Activated T-cell treated with anti-CD3 and anti-CD28 coated beads, Interleukin-2, amount 50 U/mL, for 72 hours (primary cell): ENCODE measurements around the gene USP51. TPM values are rescaled to one million over a fixed set of nuclear protein-coding genes. Genes with fewer than 3 reads are reported as not detected.
"Not testable (repeated sequence)": the region's sequence is repeated elsewhere in the genome, so short reads cannot be mapped to it uniquely, and the experiment has no call there.

Experiments
- ATAC-seq, 2 donors: fragments of 150-1000 bp; cut with Tn5 transposase; replicated peaks in 1 of 2; 2 replicates each; pipeline ENCODE4 v1.10.0; 2021; ENCODE audit warnings: moderate library complexity in 2 of 2, mild to moderate bottlenecking in 1 of 2
- DNase-seq, 2 donors: peaks; one replicate each; pipeline ENCODE4 v3.0.0; 2021 to 2022; ENCODE audit warnings: mixed read lengths in 1 of 2
- H3K27ac Mint-ChIP-seq: one replicate; pipeline ENCODE4 v1.8.0; 2022; ENCODE audit warnings: mild to moderate bottlenecking, moderate library complexity, mixed read lengths
- H3K27me3 Mint-ChIP-seq: one replicate; pipeline ENCODE4 v1.8.0; 2022; ENCODE audit warnings: low read depth, mixed read lengths
- H3K36me3 Mint-ChIP-seq, 2 donors: one replicate each; pipeline ENCODE4 v1.8.0; 2022; ENCODE audit warnings: mixed read lengths in 2 of 2, mild to moderate bottlenecking in 1 of 2; ENCODE audit not compliant: insufficient read depth in 2 of 2
- H3K4me1 Mint-ChIP-seq: one replicate; pipeline ENCODE4 v1.8.0; 2022; ENCODE audit warnings: low read depth, mixed read lengths
- H3K4me3 Mint-ChIP-seq, 2 donors: one replicate each; pipeline ENCODE4 v1.8.0; 2022; ENCODE audit warnings: mild to moderate bottlenecking in 2 of 2, mixed read lengths in 2 of 2, moderate library complexity in 2 of 2
- H3K9me3 Mint-ChIP-seq, 2 donors: one replicate each; pipeline ENCODE4 v1.8.0; 2022; ENCODE audit warnings: mixed read lengths in 2 of 2
- total RNA-seq, 2 donors: library from RNA; stranded (reverse); gene quantifications; one replicate each; pipeline ENCODE4 v1.2.3, GENCODE V29; 2022

The USP51 gene
- total RNA-seq, 2 donors from 2014 or later, result 2.2 to 2.7 TPM

GRCh38 chrX:55488593-55489313 is 895 bp downstream of the USP51 start:
- Mint-ChIP-seq H3K27me3 (no peaks in the 10 kb centered on the region), H3K36me3 (peaks cover 0 to 2% of the 10 kb centered on the region in 2 donors), H3K9me3 (no peaks in the 10 kb centered on the region), H3K4me1 (peaks cover 5% of the 10 kb centered on the region), H3K4me3 (peak overlapping the region; percentile 94 to 96), H3K27ac (peak overlapping the region; percentile 88)
- DNase-seq (peak; percentile 60 to 69), ATAC-seq (peak; percentile 78 to 82)

GRCh38 chrX:55488006-55488592 is 1.5 kb downstream of the USP51 start:
- no peak for DNase-seq
- Mint-ChIP-seq H3K4me3 (peak overlapping the region; percentile 79 to 83), H3K27ac (no peak overlapping the region), H3K36me3 (peaks cover 0 to 2% of the 10 kb centered on the region in 2 donors), H3K4me1 (peaks cover 5% of the 10 kb centered on the region), H3K9me3 (no peaks in the 10 kb centered on the region), H3K27me3 (no peaks in the 10 kb centered on the region)
- ATAC-seq, result peak in 1 of 2 donors; percentile 8

DNA sequence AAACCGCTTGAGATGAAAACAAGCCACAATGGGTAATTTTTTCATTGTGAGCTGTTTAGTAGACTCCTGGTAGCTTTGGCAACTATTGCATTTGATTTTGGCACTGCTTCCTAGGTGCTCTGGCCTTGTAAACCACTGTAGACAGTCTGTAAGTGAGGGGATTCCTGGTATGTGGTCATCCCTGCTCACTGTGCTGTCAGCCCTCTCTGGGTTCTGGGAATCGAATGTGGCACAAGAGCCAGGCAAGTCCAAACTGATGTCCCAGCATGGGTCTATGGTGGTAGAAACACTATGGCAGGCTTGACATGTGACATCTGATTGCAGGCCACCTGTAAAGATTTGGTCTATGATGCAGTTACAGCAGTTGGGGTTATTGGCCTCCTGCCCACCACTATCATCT is 2.5 kb downstream of the USP51 start:
- H3K27ac Mint-ChIP-seq, result no peak overlapping the region
- ATAC-seq, result no peak
- peaks cover 5% of the 10 kb centered on the region for H3K4me1 Mint-ChIP-seq
- DNase-seq, result no peak
- no peaks in the 10 kb centered on the region for H3K9me3 Mint-ChIP-seq
- peaks cover 0 to 2% of the 10 kb centered on the region in 2 donors for H3K36me3 Mint-ChIP-seq
- H3K27me3 Mint-ChIP-seq, result peaks cover 1% of the 10 kb centered on the region
- peak overlapping the region in 1 of 2 donors; percentile 83 for H3K4me3 Mint-ChIP-seq

DNA sequence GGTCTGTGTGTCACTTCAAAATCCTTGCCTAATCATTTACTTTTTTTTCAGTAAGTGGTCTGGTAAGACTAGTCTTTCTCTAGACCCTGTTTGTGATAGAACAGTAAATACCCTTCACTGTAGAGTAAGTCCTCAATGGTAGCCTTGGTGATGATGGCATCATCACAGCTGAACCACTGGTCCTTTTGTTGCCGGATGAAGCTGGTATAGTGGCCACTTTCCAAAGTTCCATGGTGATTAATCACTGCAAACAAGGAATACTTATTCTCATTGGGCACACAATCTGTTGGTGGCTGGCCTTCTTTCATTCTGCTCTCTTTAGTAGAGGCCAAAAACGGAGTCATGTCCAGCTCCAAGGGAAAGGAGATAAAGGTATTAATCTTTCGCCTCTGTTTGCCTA is 2.9 kb downstream of the USP51 start:
- Mint-ChIP-seq H3K36me3 (peaks cover 0 to 2% of the 10 kb centered on the region in 2 donors), H3K27ac (no peak overlapping the region), H3K4me3 (no peak overlapping the region), H3K4me1 (peaks cover 5% of the 10 kb centered on the region), H3K9me3 (no peaks in the 10 kb centered on the region), H3K27me3 (peaks cover 6% of the 10 kb centered on the region)
- ATAC-seq (no peak), DNase-seq (no peak)

DNA sequence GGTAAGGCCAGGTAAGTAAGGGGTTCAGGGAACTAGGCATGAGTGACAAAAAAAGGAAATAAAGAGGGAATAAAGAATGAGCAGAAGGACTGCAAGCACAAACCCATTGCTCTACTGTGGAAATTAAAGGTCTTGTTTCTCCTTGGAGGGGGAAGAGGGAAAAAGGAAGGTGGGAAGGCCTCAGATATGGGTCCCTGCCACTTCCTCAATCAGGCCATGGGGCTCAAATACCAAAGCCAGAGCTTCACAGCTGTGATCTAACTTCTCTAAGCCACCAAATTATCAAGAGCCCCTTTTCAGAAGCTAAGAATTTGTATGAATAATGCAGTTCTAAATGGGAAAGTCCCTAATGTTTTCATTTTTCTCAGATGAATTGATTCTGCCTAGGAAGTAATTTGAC is 4.7 kb downstream of the USP51 start:
- H3K4me1 Mint-ChIP-seq, result peaks cover 5% of the 10 kb centered on the region
- H3K9me3 Mint-ChIP-seq, result no peaks in the 10 kb centered on the region
- ATAC-seq, result no peak
- no peak for DNase-seq
- H3K4me3 Mint-ChIP-seq, result no peak overlapping the region
- H3K27ac Mint-ChIP-seq, result no peak overlapping the region
- peaks cover 0 to 2% of the 10 kb centered on the region in 2 donors for H3K36me3 Mint-ChIP-seq
- H3K27me3 Mint-ChIP-seq, result peaks cover 6% of the 10 kb centered on the region

DNA sequence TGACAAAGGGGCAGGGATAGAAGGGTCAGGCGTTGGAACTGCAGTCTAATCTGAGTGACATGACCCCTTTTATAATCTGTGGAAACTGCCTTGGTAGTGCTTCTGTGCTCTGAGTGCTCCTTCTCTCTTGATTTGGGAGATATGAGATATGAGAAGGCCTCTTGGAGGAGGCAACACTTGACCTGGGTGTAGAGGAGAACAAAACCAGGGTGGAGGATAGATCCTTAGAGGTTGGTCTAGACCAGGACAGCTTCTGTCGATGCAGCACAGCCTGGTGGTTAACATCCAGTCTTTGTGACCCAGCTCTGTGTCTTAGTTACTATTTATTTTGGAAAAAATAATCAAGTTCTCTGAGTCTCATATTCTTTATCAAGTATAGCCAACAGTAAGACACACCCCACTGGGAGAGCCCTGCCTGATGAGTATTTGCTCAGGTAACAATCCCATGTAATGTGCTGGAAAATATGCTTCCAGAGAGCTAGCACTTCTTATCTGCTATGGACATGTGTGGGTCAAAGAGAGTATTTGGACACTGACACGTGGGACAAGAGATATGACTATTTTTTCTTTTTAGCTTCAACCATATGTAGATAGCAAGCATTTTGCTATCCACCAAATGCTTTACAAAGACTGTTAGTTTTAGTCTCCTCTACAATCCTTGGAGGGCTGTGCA is 9.1 kb downstream of the USP51 start:
- H3K4me1 Mint-ChIP-seq, result no peaks in the 10 kb centered on the region
- H3K4me3 Mint-ChIP-seq, result no peak overlapping the region
- H3K27me3 Mint-ChIP-seq, result peaks cover 6% of the 10 kb centered on the region
- H3K36me3 Mint-ChIP-seq, result no peaks in the 10 kb centered on the region
- no peaks in the 10 kb centered on the region for H3K9me3 Mint-ChIP-seq
- H3K27ac Mint-ChIP-seq, result no peak overlapping the region
- ATAC-seq (no peak), DNase-seq (no peak)

DNA sequence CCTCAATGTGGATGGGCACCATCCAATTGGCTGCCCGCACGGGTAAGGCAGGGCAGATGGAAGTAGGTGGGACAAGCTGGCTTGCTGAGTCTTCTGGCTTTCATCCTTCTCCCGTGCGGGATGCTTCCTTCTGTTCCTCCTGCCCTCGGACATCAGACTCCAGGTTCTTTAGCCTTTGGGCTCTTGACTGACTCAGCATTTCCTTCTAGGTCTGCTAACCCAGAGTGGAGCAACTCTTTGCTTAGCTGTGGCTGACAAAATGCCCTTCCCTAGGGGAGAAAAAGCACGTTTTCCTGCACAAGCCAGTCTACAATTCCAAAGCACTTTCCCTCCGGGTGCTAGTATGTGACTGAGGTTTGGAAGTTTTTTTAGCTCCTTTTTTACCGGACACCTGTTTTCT is 9.7 kb downstream of the USP51 start:
- not testable (repeated sequence) for H3K27me3 Mint-ChIP-seq, H3K9me3 Mint-ChIP-seq, DNase-seq, H3K4me3 Mint-ChIP-seq, H3K27ac Mint-ChIP-seq, H3K4me1 Mint-ChIP-seq, H3K36me3 Mint-ChIP-seq, ATAC-seq

DNA sequence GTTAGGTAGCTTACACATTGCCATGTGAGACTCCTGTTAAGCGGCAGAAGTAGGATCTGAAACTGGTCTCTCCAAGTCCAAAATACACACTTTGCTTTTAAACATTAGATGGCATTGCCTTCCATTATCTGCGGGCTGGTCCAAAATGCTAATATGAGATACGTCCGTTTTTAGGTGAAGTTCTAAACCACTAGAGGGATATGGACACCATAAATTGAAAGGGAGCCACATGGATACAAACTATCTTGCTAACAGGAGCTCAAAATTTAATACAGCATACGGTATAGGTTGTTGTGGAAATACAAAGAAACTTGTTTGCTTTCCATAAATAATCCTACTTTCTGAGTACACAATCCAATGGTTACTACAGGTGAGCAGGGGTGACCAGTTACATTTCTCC is 23.9 kb downstream of the USP51 start:
- not testable (repeated sequence) for H3K4me3 Mint-ChIP-seq, DNase-seq, ATAC-seq, H3K36me3 Mint-ChIP-seq, H3K27me3 Mint-ChIP-seq, H3K9me3 Mint-ChIP-seq, H3K4me1 Mint-ChIP-seq, H3K27ac Mint-ChIP-seq

- H3K27ac Mint-ChIP-seq, DNase-seq, H3K4me3 Mint-ChIP-seq, H3K36me3 Mint-ChIP-seq, H3K27me3 Mint-ChIP-seq, H3K4me1 Mint-ChIP-seq, H3K9me3 Mint-ChIP-seq: not testable (repeated sequence)
- peak; percentile 25 to 49 for ATAC-seq
Observed at GRCh38 chrX:55465108-55465507, 24.5 kb downstream of the USP51 start.

GRCh38 chrX:55464050-55464449 is 25.6 kb downstream of the USP51 start:
- H3K36me3 Mint-ChIP-seq, H3K27ac Mint-ChIP-seq, DNase-seq, H3K27me3 Mint-ChIP-seq, H3K4me1 Mint-ChIP-seq, H3K4me3 Mint-ChIP-seq, H3K9me3 Mint-ChIP-seq: not testable (repeated sequence)
- peak; percentile 53 to 57 for ATAC-seq

GRCh38 chrX:55459926-55460325 is 29.7 kb downstream of the USP51 start:
- not testable (repeated sequence) for H3K36me3 Mint-ChIP-seq, H3K4me1 Mint-ChIP-seq, H3K9me3 Mint-ChIP-seq, H3K27me3 Mint-ChIP-seq, DNase-seq, H3K27ac Mint-ChIP-seq, H3K4me3 Mint-ChIP-seq
- peak; percentile 23 to 28 for ATAC-seq

DNA sequence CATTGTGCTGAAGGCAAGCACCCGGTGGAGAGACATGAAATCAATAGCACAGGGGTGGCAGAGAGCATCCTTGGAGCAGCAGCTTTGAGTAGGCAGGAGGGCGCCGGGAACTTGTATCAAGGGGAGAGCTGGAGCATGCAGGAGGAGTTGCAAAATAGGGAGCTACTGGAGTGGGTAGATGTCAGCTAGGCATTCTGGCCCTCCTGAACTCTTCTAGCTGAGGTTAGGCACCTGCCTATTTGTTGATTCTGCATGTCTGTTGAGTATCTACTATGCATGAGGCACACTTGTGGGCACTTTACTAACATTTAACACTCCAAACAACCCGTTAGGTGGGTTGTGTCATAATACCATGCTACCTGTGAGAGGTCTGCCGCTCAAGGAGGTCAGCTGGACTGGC is 30.2 kb downstream of the USP51 start:
- H3K4me3 Mint-ChIP-seq, H3K9me3 Mint-ChIP-seq, H3K27me3 Mint-ChIP-seq, DNase-seq, H3K4me1 Mint-ChIP-seq, H3K27ac Mint-ChIP-seq, H3K36me3 Mint-ChIP-seq, ATAC-seq: not testable (repeated sequence)

DNA sequence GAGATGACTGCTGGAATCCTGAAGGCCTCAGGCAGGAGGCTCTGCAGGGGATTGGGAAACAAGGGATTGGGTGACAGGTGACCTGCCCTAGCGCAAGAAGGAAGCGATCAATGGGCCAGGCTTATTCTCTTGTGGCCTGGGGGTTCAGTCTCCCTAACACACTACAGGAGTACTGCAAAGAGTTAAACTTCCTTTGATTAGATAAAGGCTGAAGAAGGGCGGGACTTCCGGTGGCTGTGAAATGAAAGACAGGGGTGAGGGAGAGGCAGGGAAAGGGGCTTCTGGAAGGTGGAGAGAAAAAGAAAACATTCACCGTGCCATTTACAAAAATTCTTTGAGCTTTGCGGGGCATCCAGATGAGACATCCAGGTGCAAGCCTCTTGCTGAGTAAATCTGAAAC is 33.9 kb downstream of the USP51 start:
- not testable (repeated sequence) for H3K27me3 Mint-ChIP-seq

More for the DNA sequence above, 33.9 kb downstream of the USP51 start:
- ATAC-seq, H3K36me3 Mint-ChIP-seq, H3K4me3 Mint-ChIP-seq, H3K9me3 Mint-ChIP-seq, H3K27ac Mint-ChIP-seq, H3K4me1 Mint-ChIP-seq, DNase-seq: not testable (repeated sequence)
